Myocyte (in vitro differentiated cells): ENCODE measurements around the gene S100A16. TPM values are rescaled to one million over a fixed set of nuclear protein-coding genes. Genes with fewer than 3 reads are reported as not detected.
A peak's percentile ranks its signal among the peaks of the same experiment; 100 is the strongest.
"Not testable (repeated sequence)": the region's sequence is repeated elsewhere in the genome, so short reads cannot be mapped to it uniquely, and the experiment has no call there.

Experiments used
- DNase-seq: peaks from one replicate; pipeline ENCODE4 v3.0.0-alpha.2; 2012; ENCODE audit warnings: low read depth
- total RNA-seq: library from RNA; depleted of rRNA; stranded (reverse); fragments of >200 nt; gene quantifications from 2 replicates; pipeline ENCODE4 v1.2.3, GENCODE V29; 2014

The S100A16 gene
- total RNA-seq, 1 donor from 2014 or later, result 591 TPM

DNA sequence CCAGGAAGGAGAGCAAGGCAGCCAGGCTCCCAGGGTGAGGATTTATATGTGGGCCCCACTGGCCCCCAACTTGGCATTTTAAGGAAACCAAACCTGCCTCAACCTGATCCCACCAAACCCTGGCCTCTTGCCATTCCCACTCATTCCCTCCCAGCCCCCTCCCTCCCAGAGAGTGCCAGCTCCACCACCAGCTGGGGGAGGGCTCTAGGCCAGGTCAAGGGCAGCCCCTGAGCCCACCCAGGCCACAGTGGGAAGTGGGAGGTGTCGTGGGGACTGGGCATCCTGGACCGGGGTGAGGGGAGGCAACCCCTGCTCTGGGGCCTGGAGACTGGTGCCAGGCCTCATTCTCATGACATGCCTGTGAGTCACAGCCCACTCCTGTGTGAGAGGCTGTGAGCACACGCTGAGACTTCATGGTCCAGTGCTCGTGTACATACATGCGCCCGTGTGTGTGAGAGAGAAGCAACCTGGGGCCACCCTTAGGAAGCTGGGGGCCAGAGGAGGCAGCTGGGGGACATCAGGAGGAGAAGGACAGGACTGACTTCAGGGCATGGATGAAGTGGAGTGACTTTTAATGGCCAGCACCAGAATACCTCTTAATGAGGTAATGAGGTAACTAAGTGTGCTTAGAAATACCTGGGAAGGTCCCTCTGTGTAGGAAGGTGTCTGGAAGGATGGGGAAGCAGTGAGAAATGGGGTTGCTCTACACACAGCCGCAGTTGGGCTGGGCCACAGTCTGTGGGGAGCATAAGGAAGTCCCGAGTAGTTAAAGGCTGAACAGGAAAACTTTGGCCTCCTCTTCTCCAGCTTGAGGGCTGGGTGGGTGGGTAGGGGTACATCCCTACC, 47.2 kb downstream of the S100A16 start, which contains the start of gene S100A2:
TSS of gene S100A2 (minus strand) at position 316 of the 846 bp plus-strand sequence. CDS start 1,967 bp downstream, outside the sequence.
- DNase-seq, result peak; percentile 93

DNA sequence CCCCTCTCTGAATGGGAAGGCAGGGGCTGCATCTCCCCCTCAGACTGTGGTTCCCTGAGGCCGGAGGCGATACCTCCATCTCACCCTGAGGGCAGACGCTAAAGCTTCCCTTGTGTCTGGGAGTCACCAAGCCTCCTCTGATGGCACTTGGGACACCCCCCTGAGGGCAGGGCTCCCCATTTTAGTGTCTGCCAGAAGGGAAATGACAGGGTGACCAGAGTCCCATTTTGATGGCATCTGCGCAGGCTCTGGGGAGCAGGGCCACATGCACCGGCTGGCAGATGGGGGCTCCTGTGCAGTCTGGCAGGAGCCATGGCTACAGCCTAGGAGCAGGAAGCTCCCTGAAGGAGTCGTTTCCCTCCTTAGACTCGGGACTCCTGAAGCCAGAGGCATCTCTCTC, 48.9 kb downstream of the S100A16 start:
- DNase-seq, result no peak

GRCh38 chr1:153563483-153563901, 49.4 kb downstream of the S100A16 start:
- DNase-seq, result no peak

GRCh38 chr1:153562021-153562420, 50.9 kb downstream of the S100A16 start:
- DNase-seq, result not testable (repeated sequence)

DNA sequence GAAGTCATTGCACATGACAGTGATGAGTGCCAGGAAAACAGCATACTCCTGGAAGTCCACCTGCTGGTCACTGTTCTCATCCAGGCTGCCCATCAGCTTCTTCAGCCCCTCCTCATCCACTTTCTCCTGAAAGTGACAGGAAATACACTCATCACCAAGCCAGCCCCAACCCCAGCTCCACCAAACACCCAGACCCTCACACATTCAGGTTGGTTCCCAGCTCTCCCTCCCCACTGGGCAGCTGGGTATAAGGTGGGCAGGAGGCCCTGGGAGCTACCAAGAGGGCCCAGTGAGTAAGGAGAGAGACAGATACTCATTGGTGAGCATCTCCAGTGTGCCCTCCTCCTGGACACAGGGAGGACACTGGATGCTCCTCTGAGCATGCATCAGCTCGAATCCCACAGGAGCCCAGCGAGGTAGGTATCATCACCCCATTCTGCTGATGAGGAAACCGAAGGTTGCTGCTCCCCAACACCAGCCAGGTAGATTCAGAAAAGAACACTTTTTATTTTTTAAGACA, 51.4 kb downstream of the S100A16 start:
- DNase-seq, result no peak

- no peak for DNase-seq
Observed at GRCh38 chr1:153560771-153561465, 52.0 kb downstream of the S100A16 start.

GRCh38 chr1:153560241-153560640, 52.7 kb downstream of the S100A16 start:
- DNase-seq, result no peak

DNA sequence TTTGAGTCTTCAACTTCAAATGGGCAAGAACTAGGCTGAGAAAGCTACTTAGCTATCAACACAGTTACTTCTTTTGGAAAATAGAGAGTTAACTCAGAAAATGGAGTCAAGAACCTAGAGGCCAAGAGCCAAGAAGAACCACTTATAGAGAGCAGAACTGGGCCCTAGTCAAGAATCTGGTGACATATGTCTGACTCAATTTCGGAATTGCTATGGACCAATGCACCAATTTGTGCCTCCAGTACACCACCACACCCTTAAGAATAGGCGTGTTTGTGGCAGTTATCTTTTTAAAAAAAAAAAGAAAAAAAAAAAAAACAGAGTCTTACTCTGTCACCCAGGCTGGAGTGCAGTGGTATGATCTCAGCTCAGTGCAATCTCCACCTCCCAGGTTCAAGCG, 55.1 kb downstream of the S100A16 start:
- no peak for DNase-seq

Other genes starting within 250 kb of the S100A16 start
- gene S100A12, start 237.5 kb downstream of the S100A16 start, total RNA-seq, result not detected in 2 replicates
- not detected in 2 replicates for gene S100A8, start 222.1 kb downstream of the S100A16 start, total RNA-seq
- gene S100A7A, start 196.6 kb downstream of the S100A16 start, total RNA-seq, result not detected in 2 replicates
- gene S100A7, start 152.5 kb downstream of the S100A16 start, total RNA-seq, result not detected in 2 replicates
- gene S100A6, start 77.1 kb downstream of the S100A16 start, total RNA-seq, result 423 and 449 TPM in 2 replicates
- 2.5 and 2.9 TPM in 2 replicates for gene S100A5, start 72.2 kb downstream of the S100A16 start, total RNA-seq
- gene S100A4, start 67.3 kb downstream of the S100A16 start, total RNA-seq, result 757 and 902 TPM in 2 replicates
- gene S100A3, start 63.9 kb downstream of the S100A16 start, total RNA-seq, result 7.8 and 10.8 TPM in 2 replicates
- 6.4 and 7.1 TPM in 2 replicates for gene S100A2, start 47.3 kb downstream of the S100A16 start, total RNA-seq
- gene S100A14, start 3.2 kb upstream of the S100A16 start, total RNA-seq, result not detected in 2 replicates
- gene S100A13, start 14.4 kb upstream of the S100A16 start, total RNA-seq, result 237 and 291 TPM in 2 replicates
- 0.52 and 3.3 TPM in 2 replicates for gene S100A1, start 15.3 kb upstream of the S100A16 start, total RNA-seq
- gene CHTOP, start 20.9 kb upstream of the S100A16 start, total RNA-seq, result 59.2 and 71.6 TPM in 2 replicates
- 68.3 and 75.1 TPM in 2 replicates for gene SNAPIN, start 45.6 kb upstream of the S100A16 start, total RNA-seq
- gene ILF2, start 57.9 kb upstream of the S100A16 start, total RNA-seq, result 180 and 189 TPM in 2 replicates
- gene NPR1, start 65.6 kb upstream of the S100A16 start, total RNA-seq, result not detected in 2 replicates
- 24.0 and 27.7 TPM in 2 replicates for gene INTS3, start 114.9 kb upstream of the S100A16 start, total RNA-seq
- gene SLC27A3, start 162.3 kb upstream of the S100A16 start, total RNA-seq, result 0.29 and 0.42 TPM in 2 replicates